Stimulated activated memory B cell treated with anti-CD40 and anti-IgM and Interleukin-4, amounts not matched to agents 10 μg/mL and 1 μg/mL and 100 μg/mL, for 72 hours (primary cell): ENCODE measurements around the gene FBH1.
"Not testable (repeated sequence)": the region's sequence is repeated elsewhere in the genome, so short reads cannot be mapped to it uniquely, and the experiment has no call there.

Experiments
- ATAC-seq: fragments of 150-1000 bp; cut with Tn5 transposase; 2 replicates; pipeline ENCODE4 v1.10.0; 2021
- H3K27ac Mint-ChIP-seq: one replicate; pipeline ENCODE4 v1.8.0; 2022; ENCODE audit warnings: mild to moderate bottlenecking, mixed read lengths
- H3K27me3 Mint-ChIP-seq: one replicate; pipeline ENCODE4 v1.8.0; 2022; ENCODE audit warnings: mixed read lengths
- H3K36me3 Mint-ChIP-seq: one replicate; pipeline ENCODE4 v1.8.0; 2022; ENCODE audit warnings: mixed read lengths
- H3K4me1 Mint-ChIP-seq: one replicate; pipeline ENCODE4 v1.8.0; 2022; ENCODE audit warnings: mixed read lengths
- H3K4me3 Mint-ChIP-seq: one replicate; pipeline ENCODE4 v1.8.0; 2022; ENCODE audit warnings: mild to moderate bottlenecking, moderate library complexity, mixed read lengths
- H3K9me3 Mint-ChIP-seq: one replicate; pipeline ENCODE4 v1.8.0; 2022; ENCODE audit warnings: mixed read lengths

FBH1 gene

GRCh38 chr10:5905854-5906507 lies 15.9 kb downstream of the FBH1 start:
- Mint-ChIP-seq H3K27ac (no peak overlapping the region), H3K4me1 (peaks cover 19% of the 10 kb centered on the region), H3K27me3 (no peaks in the 10 kb centered on the region), H3K9me3 (no peaks in the 10 kb centered on the region), H3K4me3 (no peak overlapping the region), H3K36me3 (peaks cover 61% of the 10 kb centered on the region)
- no peak for ATAC-seq

- peaks cover 22% of the 10 kb centered on the region for H3K4me1 Mint-ChIP-seq
Measured at GRCh38 chr10:5906651-5907050, 16.6 kb downstream of the FBH1 start.

GRCh38 chr10:5908676-5909075 lies 18.6 kb downstream of the FBH1 start:
- Mint-ChIP-seq H3K4me1 (peaks cover 23% of the 10 kb centered on the region), H3K36me3 (peaks cover 81% of the 10 kb centered on the region)
- not testable (repeated sequence) for H3K4me3 Mint-ChIP-seq, H3K27me3 Mint-ChIP-seq, ATAC-seq, H3K27ac Mint-ChIP-seq, H3K9me3 Mint-ChIP-seq

More at GRCh38 chr10:5906651-5907050, 16.6 kb downstream of the FBH1 start:
- no peaks in the 10 kb centered on the region for H3K9me3 Mint-ChIP-seq
- H3K27me3 Mint-ChIP-seq = no peaks in the 10 kb centered on the region
- no peak overlapping the region for H3K4me3 Mint-ChIP-seq
- peaks cover 67% of the 10 kb centered on the region for H3K36me3 Mint-ChIP-seq
- no peak for ATAC-seq
- H3K27ac Mint-ChIP-seq = no peak overlapping the region

- ATAC-seq = no peak
- H3K4me1 Mint-ChIP-seq = peaks cover 13% of the 10 kb centered on the region
- H3K27me3 Mint-ChIP-seq = no peaks in the 10 kb centered on the region
- H3K4me3 Mint-ChIP-seq = no peak overlapping the region
- H3K36me3 Mint-ChIP-seq = peaks cover 88% of the 10 kb centered on the region
- no peaks in the 10 kb centered on the region for H3K9me3 Mint-ChIP-seq
- H3K27ac Mint-ChIP-seq = no peak overlapping the region
Measured at GRCh38 chr10:5910323-5911100, 20.5 kb downstream of the FBH1 start.

- Mint-ChIP-seq H3K27ac (peak overlapping the region; percentile 4), H3K36me3 (peaks cover 88% of the 10 kb centered on the region), H3K4me1 (peaks cover 10% of the 10 kb centered on the region), H3K27me3 (no peaks in the 10 kb centered on the region), H3K4me3 (no peak overlapping the region), H3K9me3 (no peaks in the 10 kb centered on the region)
- no peak for ATAC-seq
Measured at GRCh38 chr10:5911670-5912069, 21.6 kb downstream of the FBH1 start.

GRCh38 chr10:5913736-5914135 lies 23.7 kb downstream of the FBH1 start:
- no peaks in the 10 kb centered on the region for H3K9me3 Mint-ChIP-seq
- no peak for ATAC-seq
- no peak overlapping the region for H3K4me3 Mint-ChIP-seq
- H3K27me3 Mint-ChIP-seq = no peaks in the 10 kb centered on the region
- H3K4me1 Mint-ChIP-seq = peaks cover 6% of the 10 kb centered on the region
- peaks cover 84% of the 10 kb centered on the region for H3K36me3 Mint-ChIP-seq
- no peak overlapping the region for H3K27ac Mint-ChIP-seq

GRCh38 chr10:5915451-5915850 lies 25.4 kb downstream of the FBH1 start:
- Mint-ChIP-seq H3K36me3 (peaks cover 79% of the 10 kb centered on the region), H3K4me1 (peaks cover 6% of the 10 kb centered on the region), H3K4me3 (no peak overlapping the region), H3K27me3 (no peaks in the 10 kb centered on the region), H3K27ac (no peak overlapping the region), H3K9me3 (no peaks in the 10 kb centered on the region)
- no peak for ATAC-seq

GRCh38 chr10:5917305-5917704 lies 27.3 kb downstream of the FBH1 start:
- Mint-ChIP-seq H3K4me3 (no peak overlapping the region), H3K4me1 (no peaks in the 10 kb centered on the region), H3K9me3 (no peaks in the 10 kb centered on the region), H3K36me3 (peaks cover 81% of the 10 kb centered on the region), H3K27me3 (no peaks in the 10 kb centered on the region), H3K27ac (no peak overlapping the region)
- ATAC-seq = no peak

GRCh38 chr10:5918763-5919162 lies 28.7 kb downstream of the FBH1 start:
- H3K27ac Mint-ChIP-seq = no peak overlapping the region
- H3K9me3 Mint-ChIP-seq = no peaks in the 10 kb centered on the region
- no peaks in the 10 kb centered on the region for H3K27me3 Mint-ChIP-seq
- no peak for ATAC-seq
- H3K36me3 Mint-ChIP-seq = peaks cover 76% of the 10 kb centered on the region
- H3K4me3 Mint-ChIP-seq = no peak overlapping the region
- no peaks in the 10 kb centered on the region for H3K4me1 Mint-ChIP-seq

GRCh38 chr10:5919568-5919967 lies 29.5 kb downstream of the FBH1 start:
- H3K4me3 Mint-ChIP-seq = no peak overlapping the region
- no peak for ATAC-seq
- no peaks in the 10 kb centered on the region for H3K27me3 Mint-ChIP-seq
- H3K27ac Mint-ChIP-seq = no peak overlapping the region
- no peaks in the 10 kb centered on the region for H3K4me1 Mint-ChIP-seq
- H3K36me3 Mint-ChIP-seq = peaks cover 77% of the 10 kb centered on the region
- no peaks in the 10 kb centered on the region for H3K9me3 Mint-ChIP-seq

GRCh38 chr10:5921746-5922145 lies 31.7 kb downstream of the FBH1 start:
- Mint-ChIP-seq H3K36me3 (peaks cover 74% of the 10 kb centered on the region), H3K4me1 (no peaks in the 10 kb centered on the region), H3K27ac (no peak overlapping the region), H3K4me3 (no peak overlapping the region), H3K9me3 (no peaks in the 10 kb centered on the region), H3K27me3 (no peaks in the 10 kb centered on the region)
- no peak for ATAC-seq

- Mint-ChIP-seq H3K36me3 (peaks cover 76% of the 10 kb centered on the region), H3K9me3 (no peaks in the 10 kb centered on the region), H3K27me3 (no peaks in the 10 kb centered on the region), H3K4me1 (no peaks in the 10 kb centered on the region), H3K27ac (no peak overlapping the region), H3K4me3 (no peak overlapping the region)
- ATAC-seq = no peak
Measured at GRCh38 chr10:5924889-5925288, 34.8 kb downstream of the FBH1 start.

GRCh38 chr10:5927306-5927705 lies 37.3 kb downstream of the FBH1 start:
- no peak overlapping the region for H3K4me3 Mint-ChIP-seq
- peaks cover 74% of the 10 kb centered on the region for H3K36me3 Mint-ChIP-seq
- H3K27me3 Mint-ChIP-seq = no peaks in the 10 kb centered on the region
- ATAC-seq = no peak
- H3K4me1 Mint-ChIP-seq = no peaks in the 10 kb centered on the region
- H3K27ac Mint-ChIP-seq = no peak overlapping the region
- H3K9me3 Mint-ChIP-seq = no peaks in the 10 kb centered on the region

GRCh38 chr10:5929442-5929841 lies 39.4 kb downstream of the FBH1 start:
- no peaks in the 10 kb centered on the region for H3K4me1 Mint-ChIP-seq

GRCh38 chr10:5930272-5930671 lies 40.2 kb downstream of the FBH1 start:
- Mint-ChIP-seq H3K9me3 (no peaks in the 10 kb centered on the region), H3K4me3 (no peak overlapping the region), H3K36me3 (peaks cover 64% of the 10 kb centered on the region), H3K27ac (no peak overlapping the region), H3K27me3 (no peaks in the 10 kb centered on the region), H3K4me1 (no peaks in the 10 kb centered on the region)
- ATAC-seq = no peak

More at GRCh38 chr10:5929442-5929841, 39.4 kb downstream of the FBH1 start:
- Mint-ChIP-seq H3K9me3 (no peaks in the 10 kb centered on the region), H3K27me3 (no peaks in the 10 kb centered on the region), H3K4me3 (no peak overlapping the region), H3K36me3 (peaks cover 72% of the 10 kb centered on the region), H3K27ac (no peak overlapping the region)
- ATAC-seq = no peak

GRCh38 chr10:5932345-5932744 lies 42.3 kb downstream of the FBH1 start:
- Mint-ChIP-seq H3K9me3 (no peaks in the 10 kb centered on the region), H3K27ac (no peak overlapping the region), H3K36me3 (peaks cover 65% of the 10 kb centered on the region), H3K4me3 (no peak overlapping the region), H3K4me1 (no peaks in the 10 kb centered on the region), H3K27me3 (no peaks in the 10 kb centered on the region)
- no peak for ATAC-seq
